CD4-positive, alpha-beta T cell treated with Interleukin-15 for 4 hours (primary cell): ENCODE results near the gene GDPD5.
A peak's percentile ranks its signal among the peaks of the same experiment; 100 is the strongest.

Experiments
- DNase-seq: peaks from one replicate; pipeline ENCODE4 v3.0.0-alpha.2; 2020; ENCODE audit warnings: low spot score

Gene GDPD5

DNA sequence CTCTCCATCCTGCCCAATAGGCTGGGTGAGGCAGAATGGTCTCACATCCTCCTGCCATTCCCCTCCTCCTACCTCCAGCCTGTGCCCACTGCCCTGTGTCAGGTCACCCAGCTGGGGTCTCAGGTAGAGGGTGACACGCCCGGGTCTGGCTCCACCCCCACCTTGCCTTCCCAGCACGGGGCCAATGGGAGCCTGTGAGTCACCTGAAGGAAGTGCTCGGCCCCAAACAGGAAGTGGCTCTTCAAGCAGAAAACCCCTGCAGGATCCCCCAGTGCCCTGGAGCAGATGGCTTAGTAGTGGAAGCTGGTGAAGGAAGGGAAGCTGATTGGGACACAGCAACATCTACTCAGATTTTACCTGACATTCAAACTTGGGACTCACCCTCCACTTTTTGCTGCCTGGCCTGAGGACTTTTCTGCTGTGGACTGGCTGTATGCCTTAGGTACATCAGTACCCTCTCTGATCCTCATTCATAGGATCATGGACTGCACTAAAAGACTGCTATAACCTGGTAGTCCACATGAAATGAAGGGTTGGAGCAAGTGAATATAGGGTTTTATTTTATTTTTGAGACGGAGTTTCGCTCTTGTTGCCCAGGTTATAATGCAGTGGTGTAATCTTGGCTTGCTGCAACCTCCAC, 33.4 kb downstream of the GDPD5 start:
- peak; percentile 62 for DNase-seq

DNA sequence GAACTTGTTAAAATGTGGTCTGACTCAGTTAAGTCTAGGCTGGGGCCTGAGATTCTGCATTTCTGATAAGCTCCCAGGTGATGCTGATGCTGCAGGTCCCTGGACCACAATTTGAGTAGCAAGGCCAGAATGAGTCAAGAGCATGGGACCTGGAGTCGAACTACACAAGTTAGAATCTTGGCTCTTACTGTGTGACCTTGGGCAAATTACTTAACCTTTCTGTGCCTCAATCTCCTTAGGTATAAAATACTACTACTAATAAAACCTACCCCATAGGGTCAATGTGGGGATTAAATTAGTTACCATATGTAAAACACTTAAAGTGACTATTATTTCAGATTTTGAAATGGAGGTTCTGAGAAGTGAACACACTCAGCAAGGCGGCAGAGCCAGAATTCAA, 34.3 kb downstream of the GDPD5 start:
- no peak for DNase-seq

DNA sequence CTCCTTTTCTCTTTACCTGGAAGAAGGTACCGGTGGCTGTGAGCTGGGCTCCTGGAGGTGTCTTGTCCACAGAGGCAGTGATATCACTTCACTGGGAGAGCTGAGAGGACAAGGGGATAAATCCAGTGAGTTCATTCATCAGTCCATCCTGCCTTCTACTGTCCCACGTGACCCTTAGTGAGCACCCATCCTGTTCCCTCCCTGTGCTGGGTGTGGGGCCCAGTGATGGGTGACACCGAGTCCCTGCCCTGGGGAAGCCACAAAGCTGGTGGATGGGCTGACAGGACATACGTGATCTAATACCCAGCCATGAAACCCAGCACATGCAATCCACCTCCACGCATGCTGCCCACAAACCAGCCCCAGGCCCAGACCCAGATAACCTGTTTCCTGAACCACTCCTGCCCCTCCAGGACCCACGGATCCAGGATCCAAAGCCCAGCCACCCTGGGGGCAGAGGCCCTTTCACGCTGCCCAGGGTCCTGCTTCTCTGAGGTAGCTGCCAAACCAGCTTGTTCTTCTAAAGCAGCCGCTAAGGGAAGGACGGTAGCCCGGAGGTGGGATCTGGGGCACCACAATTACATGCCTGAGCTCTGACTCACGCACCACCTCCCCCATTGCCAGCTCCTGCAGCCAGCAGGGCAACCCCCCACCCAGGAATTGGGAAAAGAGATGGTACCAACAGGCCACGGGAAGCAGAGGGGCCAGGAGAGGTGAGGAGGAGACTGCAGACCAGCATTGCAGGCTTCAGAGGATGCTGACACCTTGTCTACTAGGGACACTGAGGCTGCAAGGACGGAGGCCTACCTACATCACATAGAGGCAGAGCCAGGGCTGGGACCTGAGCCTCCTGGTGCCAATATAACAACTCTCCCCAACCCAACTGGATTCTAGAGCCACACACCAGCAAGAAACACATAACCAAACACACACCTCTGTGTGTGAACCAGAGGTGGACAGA, 35.2 kb downstream of the GDPD5 start:
- DNase-seq, result no peak

DNA sequence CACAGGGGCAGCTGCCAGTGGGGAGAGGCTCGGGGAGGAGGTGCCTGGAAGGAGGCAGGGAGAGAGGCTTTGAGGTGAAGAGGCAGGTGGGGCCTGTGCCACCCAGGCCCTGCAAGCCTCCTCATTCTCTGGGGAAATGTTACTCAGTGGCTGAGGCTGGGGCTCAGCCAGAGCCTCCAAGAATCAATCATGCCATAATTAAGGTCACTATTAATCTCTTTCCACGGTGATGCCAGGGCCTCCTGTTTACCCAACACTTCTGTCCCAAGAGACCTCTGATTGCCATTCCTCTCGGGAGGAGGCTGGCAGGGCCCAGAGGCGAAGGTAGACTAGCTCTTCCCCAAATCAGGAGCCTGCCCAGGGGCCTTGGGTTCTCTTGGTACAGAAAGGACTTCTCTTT, 38.4 kb downstream of the GDPD5 start:
- DNase-seq, result no peak

DNA sequence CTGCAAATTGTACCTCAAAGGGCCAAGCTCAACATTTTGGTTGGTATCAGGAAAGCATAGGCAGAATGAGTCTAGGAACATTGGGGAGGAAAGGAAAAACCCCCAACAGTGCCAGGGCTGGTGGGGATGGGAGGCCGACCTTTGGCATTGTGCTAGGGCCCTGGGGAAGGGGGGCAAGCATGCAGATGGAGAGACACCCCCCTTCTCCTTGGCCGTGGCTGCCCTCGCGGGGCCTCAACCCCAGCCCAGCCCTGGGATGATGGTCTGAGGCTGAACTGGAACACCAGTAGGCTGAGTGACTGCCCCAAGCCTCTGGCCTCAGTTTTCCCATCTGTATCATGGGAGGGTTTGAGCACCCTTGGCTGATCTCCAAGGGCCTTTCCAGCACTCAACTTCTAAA, 40.0 kb downstream of the GDPD5 start:
- no peak for DNase-seq

DNA sequence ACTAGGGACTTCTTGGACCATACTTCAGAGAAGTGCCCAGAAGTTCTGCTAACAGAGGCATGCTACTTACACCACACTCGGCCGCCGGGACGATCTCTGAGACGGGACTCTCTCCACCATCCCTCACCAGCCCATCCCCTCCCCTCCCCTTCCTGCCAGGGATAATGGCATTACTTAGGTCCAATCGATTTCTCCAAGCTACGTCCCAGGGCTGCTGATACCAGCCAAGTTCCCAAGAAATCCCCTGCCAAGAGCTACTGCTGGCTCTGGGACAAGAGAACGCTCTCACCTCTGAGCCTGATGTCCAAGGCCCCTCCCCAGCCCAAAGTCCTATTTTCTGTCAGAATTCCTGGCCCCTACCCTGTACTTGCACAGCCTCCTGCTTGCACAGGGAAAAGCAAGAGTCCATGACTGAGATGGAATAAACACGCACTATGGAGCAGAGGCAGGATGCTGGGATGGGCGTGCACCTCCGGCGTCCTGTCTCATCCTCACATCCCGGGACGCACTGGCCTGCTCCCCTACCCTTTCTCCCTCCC, 42.7 kb downstream of the GDPD5 start:
- no peak for DNase-seq

DNA sequence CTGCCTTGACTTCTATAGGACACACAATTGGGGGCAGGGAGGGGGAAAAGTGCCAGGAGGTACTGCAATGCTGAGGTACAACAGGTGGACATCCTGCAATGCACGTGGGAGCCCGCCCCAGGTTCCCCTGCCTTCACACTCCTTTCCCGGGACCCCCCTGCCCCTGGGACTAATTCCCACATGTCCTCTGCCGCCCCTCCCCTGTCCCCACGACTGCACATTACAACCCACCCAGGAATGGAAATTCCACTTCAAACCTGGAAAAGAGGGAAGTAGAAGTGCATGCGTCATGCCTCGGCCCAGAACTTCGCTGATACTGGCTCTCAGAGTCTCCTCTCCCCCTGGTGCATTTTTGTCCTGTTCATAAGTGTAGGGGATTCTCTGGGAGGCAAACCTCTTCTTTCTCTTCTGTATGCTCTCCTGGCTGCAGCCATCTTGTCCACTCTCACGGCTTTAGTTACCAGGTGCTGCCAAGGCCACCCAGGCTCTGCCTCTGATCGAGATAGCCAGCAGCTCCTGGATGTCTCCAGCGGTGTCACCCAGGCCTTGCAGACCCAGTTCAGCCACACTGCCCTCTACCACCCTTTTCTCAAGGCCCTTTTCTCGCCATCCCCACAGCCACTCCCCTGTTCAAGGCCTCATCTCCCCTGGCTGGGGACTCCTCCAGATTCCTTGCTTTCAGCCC, 43.7 kb downstream of the GDPD5 start:
- no peak for DNase-seq

DNA sequence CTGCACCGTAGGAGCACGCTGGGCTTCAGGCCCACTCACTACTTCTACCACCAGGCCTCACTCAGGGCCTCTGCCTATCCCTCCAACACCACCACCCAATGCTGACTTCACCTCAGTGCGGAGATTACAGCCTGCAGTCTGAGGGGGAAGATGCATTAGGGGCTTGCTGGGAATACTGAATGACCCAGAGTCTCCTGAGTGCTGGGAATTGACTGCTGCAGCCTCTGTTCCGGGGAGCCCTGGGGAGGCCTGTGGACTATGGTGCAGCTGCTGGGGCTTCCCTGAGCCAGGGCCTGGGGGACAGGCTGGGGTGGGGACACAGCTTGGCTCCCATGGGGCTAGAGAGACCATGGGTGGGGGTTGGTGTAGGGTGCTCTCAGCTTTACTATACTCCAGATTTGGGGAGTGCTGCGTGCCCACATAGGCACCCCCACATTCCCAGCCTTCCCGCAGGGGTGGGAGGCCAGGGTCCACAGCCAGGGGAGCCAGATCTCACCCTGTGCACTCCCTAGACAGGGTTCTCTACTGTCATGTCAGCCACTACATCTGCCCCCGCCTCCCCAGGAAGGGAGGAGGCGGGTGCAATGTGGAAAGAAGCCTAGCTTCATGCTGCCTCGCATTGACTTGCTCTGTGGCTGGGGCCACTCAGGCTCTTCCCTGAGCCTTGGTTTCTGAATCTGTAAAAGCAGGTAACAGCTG, 44.4 kb downstream of the GDPD5 start:
- no peak for DNase-seq

DNA sequence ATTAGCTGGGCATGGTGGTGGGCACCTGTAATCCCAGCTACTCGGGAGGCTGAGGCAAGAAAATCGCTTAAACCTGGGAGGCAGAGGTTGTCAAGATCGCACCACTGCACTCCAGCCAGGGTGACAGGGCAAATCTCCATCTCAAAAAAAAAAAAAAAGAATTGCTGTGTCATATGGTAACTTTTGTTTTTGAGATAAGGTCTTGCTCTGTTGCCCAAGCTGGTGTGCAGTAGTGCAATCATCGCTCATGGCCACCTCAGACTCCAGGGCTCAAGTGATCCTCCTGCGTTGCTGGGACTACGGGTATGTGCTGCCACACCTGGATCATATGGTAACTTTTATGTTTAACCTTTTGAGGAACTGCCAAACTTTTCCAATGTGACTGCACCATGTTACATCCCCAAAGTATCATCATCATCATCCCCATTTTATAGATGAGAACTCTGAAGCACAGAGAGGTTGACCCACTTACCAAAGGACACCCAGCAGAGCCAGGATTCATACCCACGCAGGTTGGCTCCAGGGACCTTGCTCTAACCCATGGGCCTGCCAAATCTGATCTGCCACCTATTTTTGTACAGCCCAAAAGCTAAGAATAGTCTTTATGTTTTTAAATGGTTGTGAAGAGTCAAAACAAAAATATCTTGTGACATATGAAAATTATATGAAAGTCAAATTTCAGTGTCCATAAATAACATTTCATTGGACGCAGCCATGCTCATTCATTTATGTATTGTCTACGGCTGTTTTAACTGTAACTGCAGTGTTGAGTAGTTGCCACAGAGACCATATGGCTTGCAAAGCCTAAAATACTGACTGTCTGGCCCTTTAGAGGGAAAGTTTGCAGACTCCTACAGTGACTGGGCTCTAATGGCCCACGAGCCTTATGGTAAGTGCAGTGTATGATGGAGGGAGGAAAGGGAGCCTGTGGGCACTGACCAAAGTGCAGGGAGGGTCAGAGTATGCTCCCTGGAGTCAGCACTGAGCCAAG, 45.3 kb downstream of the GDPD5 start:
- no peak for DNase-seq

DNA sequence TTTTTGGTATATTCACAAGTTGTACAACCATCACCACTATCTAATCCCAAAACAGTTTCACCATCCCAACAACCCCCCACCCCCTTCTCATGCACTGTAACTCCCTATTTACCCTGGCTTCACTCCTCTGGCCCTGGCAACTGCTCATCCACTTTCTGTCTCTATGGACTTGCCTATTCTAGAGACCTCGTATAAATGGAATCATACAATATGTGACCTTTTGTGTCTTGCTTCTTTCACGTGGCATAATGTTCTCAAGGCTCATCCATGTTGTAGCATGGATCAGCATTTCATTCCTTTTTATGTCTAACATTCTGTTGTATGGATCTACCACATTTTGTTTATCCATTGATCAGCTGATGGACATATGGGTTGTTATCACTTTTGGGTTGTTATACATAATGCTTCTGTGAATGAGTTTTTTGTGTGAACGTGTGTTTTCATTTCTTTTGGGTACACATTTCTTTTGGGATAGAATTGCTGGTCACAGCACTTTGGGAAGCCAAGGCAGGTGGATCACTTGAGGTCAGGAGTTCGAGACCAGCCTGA, 46.1 kb downstream of the GDPD5 start:
- no peak for DNase-seq

DNA sequence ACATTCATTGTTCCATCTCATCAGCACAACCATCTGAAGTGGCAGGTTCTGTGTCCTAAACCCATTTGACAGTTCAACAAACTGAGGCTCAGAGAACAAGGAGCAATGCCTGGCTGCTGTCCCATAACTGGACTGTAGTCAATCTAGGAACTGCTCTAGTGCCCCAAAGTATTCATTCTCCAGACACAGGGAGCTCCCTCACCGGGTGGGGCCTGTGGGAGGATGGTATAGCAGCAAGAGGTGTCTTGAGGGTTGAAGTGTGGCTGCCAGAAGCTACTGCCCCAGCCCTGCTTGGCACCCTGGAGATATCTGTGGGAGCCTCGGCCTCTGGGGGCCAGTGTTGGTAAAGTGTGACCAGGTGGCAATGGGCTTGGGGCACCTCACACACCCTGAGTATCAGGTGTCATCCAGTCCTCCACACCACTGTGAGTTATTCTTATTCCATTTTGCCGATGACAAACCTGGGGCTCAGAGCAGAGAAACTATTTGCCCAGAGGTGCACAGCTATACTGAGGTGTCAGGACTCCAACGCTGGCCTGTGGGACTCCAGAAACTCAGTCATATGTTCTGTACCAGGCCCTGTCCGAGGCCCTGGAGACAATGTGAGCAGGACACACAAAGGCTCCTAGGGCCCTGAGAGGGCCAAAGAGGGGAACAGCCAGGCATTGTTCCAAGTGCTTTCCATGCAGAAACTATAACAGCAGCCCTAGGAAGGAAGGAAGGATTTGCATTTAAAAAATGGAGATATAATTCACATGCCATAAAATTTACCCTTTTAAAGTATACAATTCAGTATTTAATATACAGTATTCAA, 46.8 kb downstream of the GDPD5 start:
- no peak for DNase-seq

DNA sequence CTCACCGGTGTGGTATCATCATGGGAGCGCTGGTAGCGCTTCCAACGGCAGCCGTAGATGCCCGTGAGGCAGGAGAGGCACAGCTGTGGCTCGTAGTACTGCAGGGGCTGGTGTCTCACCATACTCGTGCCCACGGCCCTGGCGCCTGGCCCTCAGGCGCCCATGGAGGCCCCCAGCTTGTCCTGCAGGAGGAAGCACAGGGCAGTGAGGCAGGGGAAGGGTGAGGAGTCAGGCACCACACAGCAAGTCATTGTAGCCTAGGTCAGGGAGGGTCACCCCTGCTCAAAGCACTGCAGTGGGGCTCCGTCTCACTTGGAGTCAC, 48.2 kb downstream of the GDPD5 start:
- no peak for DNase-seq

DNA sequence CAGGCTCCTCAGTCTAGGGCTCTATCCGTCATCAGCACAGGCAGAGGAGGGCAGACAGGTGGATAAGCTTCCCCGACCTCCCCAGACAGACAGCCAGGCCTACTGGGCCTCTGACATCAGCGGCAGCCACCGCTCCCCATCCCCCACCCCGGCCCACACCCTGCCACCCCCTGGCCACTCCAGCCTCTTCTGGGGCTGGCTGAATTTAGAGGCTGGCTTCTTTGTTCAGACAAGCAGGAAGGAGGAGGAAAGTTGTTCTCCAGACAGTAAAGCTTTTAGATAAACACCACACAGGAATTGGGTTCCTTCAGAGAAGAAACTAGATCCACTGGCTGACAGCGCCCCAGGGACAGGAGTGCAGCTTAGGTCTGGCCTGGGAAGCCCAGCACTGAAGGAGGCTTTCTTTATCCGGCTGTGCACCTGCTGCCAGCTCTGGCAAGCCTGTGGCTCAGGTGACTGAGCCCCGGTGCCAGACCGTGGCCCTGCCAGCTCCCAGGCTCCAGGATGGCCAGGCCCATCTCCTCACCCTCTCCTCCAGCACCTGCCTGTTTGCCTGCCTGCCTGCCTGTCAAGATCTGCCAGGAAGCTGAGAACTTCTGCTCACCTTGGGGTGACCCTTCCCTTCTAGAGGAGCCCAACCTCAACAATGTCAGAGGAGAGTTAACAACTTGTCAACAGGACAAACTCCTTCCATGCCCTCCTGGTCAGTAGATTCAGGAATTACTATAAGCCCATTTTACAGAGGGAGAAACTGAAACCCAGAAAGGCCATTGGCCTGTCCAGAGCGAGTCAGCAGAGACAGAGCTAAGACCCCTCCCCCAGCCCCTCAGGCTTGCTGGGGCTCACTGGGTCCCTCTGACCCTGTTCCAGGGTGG, 48.8 kb downstream of the GDPD5 start:
- DNase-seq, result no peak

DNA sequence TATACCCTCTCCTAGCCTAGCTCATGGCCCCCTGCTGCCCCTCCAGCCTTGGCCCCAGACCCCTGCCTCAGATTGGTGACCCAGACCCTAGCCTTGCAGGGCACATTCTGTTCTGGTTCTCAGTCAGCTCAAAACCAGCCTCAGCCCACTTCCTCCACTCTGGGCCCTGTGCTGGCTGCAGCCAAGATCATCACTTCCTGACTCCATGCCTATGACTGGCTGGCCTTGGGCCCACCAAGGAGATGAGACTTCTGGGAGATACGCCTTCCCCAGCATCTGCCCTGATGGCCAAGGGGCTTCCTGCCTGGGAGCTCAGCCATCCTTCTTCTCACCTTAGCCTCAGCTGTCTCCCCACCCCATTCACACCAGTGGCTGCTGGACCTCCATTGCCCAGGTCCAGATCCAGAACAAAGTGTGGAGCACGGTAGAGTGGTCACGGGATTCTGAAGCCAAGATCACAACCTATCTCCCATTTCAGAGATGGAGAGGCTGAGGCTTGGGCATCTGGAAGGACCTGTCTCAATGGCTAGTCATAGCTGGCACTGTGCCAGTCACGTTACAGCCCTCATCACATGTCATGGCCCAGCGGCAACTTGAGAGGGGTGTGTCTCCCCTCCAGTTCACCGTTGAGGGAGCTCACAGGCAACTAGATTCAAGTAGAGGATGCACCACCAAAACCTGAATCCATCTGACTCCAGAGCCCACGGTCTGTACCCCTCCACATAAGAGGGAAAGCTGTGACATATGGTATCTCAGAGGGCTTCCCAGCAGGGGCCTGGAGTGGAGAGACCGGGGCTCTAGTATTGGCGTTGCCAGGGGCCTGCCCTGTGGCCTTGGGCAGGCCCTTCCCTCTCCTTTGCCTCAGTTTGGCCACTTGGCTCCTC, 49.7 kb downstream of the GDPD5 start:
- no peak for DNase-seq

DNA sequence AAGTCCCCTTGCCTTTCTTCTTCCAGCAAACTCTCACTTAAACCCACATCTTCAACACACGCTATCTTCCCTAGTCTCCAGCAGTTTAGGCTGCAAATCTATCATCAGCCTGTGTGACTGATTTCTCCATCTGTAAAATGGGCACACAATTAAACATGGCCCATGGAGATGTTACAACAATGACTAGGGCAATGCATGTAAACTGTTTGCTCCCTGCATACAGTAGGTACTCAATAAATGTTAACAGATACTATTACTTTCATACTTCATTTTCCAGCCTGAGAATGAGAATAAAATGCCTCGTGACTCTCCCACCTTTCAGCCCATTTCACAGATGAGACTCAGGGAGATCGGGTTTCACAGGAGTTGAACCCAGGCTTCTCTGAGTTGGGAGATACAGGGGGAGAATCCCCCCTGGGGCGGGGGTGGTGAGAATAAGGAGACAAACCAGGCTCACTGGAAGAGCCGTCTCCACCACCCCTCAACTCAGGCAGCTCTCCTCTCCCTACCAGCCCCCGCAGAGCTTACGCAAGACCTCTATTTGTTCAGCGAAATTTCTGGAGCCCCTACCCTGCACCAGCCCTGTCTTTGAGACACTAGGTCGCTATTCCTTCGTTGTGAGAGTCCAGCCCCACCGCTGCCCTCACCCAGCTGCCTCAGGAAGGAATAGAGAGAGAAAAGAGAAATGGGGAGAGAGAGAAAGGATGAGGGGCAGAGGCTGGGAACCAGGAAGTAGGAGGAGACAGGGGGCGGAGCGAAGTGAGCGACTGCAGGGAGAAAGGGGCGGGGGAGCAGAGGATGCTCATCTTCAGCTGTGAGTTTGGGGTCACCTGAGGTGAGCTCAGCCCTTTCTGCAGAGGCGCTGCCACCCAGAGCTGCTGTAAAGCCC, 50.6 kb downstream of the GDPD5 start:
- peak; percentile 36 for DNase-seq

DNA sequence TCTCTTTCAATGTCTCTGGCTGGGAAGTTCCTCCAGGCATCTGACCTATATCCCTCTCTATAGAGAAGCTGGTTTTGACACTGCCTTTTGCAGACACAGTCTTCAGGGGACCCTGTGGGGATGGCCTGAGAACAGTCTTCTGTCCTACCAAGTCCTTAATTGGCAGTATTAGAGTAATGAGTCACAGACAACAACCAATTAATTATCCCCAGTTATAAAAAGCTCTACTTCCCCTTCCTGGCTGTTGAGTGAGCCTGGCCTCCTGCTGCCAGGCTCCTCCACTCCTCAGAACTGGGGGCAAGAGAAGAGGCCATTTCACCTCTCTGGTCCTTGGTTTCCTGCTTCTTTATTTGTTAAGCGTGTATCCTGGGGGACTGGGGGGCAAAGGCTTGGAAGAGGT, 51.5 kb downstream of the GDPD5 start:
- DNase-seq, result no peak

DNA sequence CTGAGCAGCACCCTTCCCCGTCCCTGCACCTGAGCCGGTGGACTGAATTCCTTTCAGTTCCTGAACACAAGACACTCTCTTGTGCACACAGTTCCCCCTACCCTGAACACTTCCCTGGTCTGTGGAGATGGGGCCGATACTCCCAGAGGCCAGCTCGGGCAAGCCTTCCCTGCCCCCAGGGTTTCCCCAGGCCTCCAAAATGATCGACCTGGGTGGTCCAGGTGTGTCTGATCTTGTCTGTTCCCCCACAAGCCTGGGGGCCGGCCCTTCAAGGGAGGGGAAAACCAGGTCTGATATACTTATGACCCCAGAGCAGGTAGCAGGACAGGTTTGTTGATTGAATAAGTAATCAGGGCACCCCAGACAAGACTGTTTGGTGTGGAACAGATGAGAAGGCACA, 52.1 kb downstream of the GDPD5 start:
- DNase-seq, result no peak
